GM12865 (cell line): ENCODE measurements around the gene RAVER2.
A peak's percentile ranks its signal among the peaks of the same experiment; 100 is the strongest.
"Not testable (repeated sequence)": the region's sequence is repeated elsewhere in the genome, so short reads cannot be mapped to it uniquely, and the experiment has no call there.

ENCODE experiments used
- DNase-seq: peaks from one replicate; pipeline ENCODE4 v3.0.0; 2010; ENCODE audit warnings: low read depth
- H3K4me3 ChIP-seq: 2 replicates; pipeline ENCODE4 v1.5.1; 2011; ENCODE audit warnings: mild to moderate bottlenecking, low read depth, low read length, control low read depth
- TF ChIP-seq, protein P1 (sequence below): IDR thresholded peaks from 2 replicates; pipeline ENCODE4 v1.5.1; 2011; ENCODE audit warnings: low read length, control low read depth, low read depth, inconsistent platforms; ENCODE audit not compliant: insufficient read depth; ENCODE audit errors: missing control alignments

The RAVER2 gene

DNA sequence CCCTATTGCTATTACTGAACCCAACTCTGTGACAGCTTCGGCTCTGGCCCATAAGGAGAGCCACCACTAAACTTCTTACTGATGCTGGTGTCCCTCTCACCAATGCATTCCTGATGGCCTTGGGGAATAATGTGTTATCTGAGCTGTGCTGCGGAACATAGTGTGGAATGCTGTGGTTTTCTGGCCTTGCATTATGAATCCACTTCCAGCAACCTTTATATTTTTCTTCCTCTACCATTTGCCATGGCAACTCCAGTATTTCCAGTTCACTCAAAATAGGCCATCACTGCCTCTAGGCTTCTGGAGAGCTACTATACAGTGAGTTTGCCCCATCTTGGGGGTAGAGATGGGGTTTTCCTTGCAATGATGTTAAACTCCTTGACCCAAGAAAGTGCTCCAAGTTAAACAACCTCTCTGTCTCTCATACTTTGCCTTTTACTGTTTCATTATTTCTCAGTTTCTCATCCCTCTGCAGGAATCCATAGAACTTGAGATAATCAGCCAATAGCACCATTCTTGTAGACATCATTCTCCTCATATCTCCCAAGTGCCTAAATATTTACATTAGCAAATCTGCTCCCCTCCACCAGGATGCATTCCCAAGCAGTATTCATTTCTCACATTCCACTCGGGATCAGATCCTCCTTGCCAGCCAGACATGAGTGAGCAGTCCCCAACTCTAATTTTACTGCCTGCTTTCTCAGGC, 11.1 kb upstream of the RAVER2 start:
- DNase-seq, result no peak
- H3K4me3 ChIP-seq, result no peak overlapping the region
- TF ChIP-seq, protein P1, sequence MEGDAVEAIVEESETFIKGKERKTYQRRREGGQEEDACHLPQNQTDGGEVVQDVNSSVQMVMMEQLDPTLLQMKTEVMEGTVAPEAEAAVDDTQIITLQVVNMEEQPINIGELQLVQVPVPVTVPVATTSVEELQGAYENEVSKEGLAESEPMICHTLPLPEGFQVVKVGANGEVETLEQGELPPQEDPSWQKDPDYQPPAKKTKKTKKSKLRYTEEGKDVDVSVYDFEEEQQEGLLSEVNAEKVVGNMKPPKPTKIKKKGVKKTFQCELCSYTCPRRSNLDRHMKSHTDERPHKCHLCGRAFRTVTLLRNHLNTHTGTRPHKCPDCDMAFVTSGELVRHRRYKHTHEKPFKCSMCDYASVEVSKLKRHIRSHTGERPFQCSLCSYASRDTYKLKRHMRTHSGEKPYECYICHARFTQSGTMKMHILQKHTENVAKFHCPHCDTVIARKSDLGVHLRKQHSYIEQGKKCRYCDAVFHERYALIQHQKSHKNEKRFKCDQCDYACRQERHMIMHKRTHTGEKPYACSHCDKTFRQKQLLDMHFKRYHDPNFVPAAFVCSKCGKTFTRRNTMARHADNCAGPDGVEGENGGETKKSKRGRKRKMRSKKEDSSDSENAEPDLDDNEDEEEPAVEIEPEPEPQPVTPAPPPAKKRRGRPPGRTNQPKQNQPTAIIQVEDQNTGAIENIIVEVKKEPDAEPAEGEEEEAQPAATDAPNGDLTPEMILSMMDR, result no peak

GRCh38 chr1:64734287-64734652, 10.6 kb upstream of the RAVER2 start:
- DNase-seq, result no peak
- TF ChIP-seq, protein P1, result no peak
- H3K4me3 ChIP-seq, result no peak overlapping the region

GRCh38 chr1:64740687-64741086, 4.2 kb upstream of the RAVER2 start:
- not testable (repeated sequence) for DNase-seq, H3K4me3 ChIP-seq

DNA sequence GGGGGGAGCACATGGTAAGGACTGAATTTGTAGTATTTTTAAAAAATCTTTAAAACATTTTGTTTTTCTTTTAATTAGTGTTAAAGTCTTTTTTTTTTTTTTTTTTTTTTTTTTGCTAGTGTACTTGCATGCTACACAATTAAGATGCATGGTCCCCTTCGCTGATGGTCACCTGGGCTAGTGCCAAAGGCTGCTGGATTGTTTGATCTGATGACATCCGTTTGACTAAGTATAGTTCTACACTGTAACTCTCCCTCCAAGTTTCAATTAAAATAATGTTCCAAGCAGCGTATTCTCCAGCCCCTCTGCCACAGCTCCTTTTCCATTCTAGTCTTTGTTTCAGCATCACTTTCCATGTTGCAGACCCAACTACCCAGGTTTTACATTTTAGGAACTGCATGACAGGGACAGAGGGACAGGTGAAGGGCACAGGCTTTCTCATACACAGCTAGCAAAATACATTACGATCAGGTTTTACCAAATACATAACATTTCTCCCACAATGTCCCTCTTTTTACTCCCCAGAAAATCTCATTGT, 852 bp upstream of the RAVER2 start:
- TF ChIP-seq, protein P1, result no peak
- peak overlapping the region; percentile 49 for H3K4me3 ChIP-seq
- no peak for DNase-seq

GRCh38 chr1:64745181-64745985, 508 bp downstream of the RAVER2 start:
- H3K4me3 ChIP-seq, result no peak overlapping the region; the same call in 1 of the 2 replicates
- TF ChIP-seq, protein P1, result no peak
- DNase-seq, result no peak

- DNase-seq, result no peak
- TF ChIP-seq, protein P1, result no peak
- no peak overlapping the region for H3K4me3 ChIP-seq
Measured at GRCh38 chr1:64745986-64746940, 1.4 kb downstream of the RAVER2 start.
